ENCODE measurements around the gene PWWP3B.

GRCh38 chrX:106144755-106145639, 23.1 kb upstream of the PWWP3B start:
- no peak for TF ChIP-seq JUND (IDR thresholded peaks at IDR 0.05)
- TF ChIP-seq EP300 (IDR thresholded peaks at IDR 0.05; ENCODE audit: borderline replicate concordance in 1 of 2, low read depth in 1 of 2, low read length in 1 of 2) = no peak
- TF ChIP-seq CTCF (IDR thresholded peaks at IDR 0.05) = no peak
- TF ChIP-seq USF2 (IDR thresholded peaks at IDR 0.05; ENCODE audit: borderline replicate concordance, low read depth, low read length) = no peak
- no peak for TF ChIP-seq TAF1 (IDR thresholded peaks at IDR 0.05; ENCODE audit: borderline replicate concordance, low read depth, low read length)
- no peak for TF ChIP-seq MAX (IDR thresholded peaks at IDR 0.05; ENCODE audit: low read depth)
- TF ChIP-seq REST (IDR thresholded peaks at IDR 0.05; ENCODE audit: low read depth, low read length) = no peak
- no peak for TF ChIP-seq YY1 (IDR thresholded peaks at IDR 0.05; ENCODE audit: low read depth)
- no peak for TF ChIP-seq SIN3A (IDR thresholded peaks at IDR 0.05; ENCODE audit: borderline replicate concordance, low read depth, low read length)

All from SK-N-SH (cell line).